HCT116 (cell line): Measurements from ENCODE around the gene SLC5A3. TPM values are rescaled to one million over a fixed set of nuclear protein-coding genes. Genes with fewer than 3 reads are reported as not detected.

Experiments
- ATAC-seq: fragments of 200-7000 bp; cut with Tn5 transposase; 2 replicates; pipeline ENCODE4 v1.9.1; 2020; ENCODE audit warnings: mild to moderate bottlenecking, moderate library complexity
- BruUV-seq: library from RNA; stranded (reverse); fragments of 400-500 nt; replicated peaks from 2 replicates; lab custom pipeline; 2021; lab: Mats Ljungman, UMichigan
- CTCF ChIA-PET: fragments of 300-600 bp; sonication (Branson Sonifier 250); formaldehyde crosslinking; loops from one replicate; lab custom pipeline; 2021; ENCODE audit warnings: antibody characterized with exemption; lab: Charles Lee
- POLR2A ChIA-PET: fragments of 300-600, 350-600 bp; sonication (Branson Sonifier 250); formaldehyde crosslinking; loops from one replicate; lab custom pipeline; 2021; ENCODE audit warnings: antibody characterized with exemption; lab: Charles Lee
- RAD21 ChIA-PET, 2 experiments: fragments of 300-600 bp; sonication (Branson Sonifier 250); formaldehyde crosslinking; loops; one replicate each; lab custom pipeline; 2023; ENCODE audit warnings: low total read pairs in 2 of 2; ENCODE audit not compliant: uncharacterized antibody in 2 of 2, unreplicated experiment in 2 of 2, low non-redundant PET in 1 of 2; lab: Charles Lee
- DNase-seq: peaks from one replicate; pipeline ENCODE4 v3.0.0-alpha.2; 2010; ENCODE audit warnings: low read depth, low spot score
- H2AFZ ChIP-seq: fragments of 200-600 bp; shearing (Covaris generic), sonication (generic); 2 replicates; pipeline ENCODE4 v1.6.1; 2017; ENCODE audit warnings: low read depth, mixed run types, mixed read lengths, antibody characterized with exemption, low read length; ENCODE audit not compliant: poor library complexity, severe bottlenecking
- H3K27ac ChIP-seq: 2 replicates; pipeline ENCODE4 v1.5.1; 2012; ENCODE audit warnings: low read depth, low read length
- H3K27me3 ChIP-seq: fragments of 200-600 bp; sonication (generic); 2 replicates; pipeline ENCODE4 v1.6.1; 2016; ENCODE audit warnings: mixed run types, low read length, mixed read lengths; ENCODE audit not compliant: insufficient read depth
- H3K36me3 ChIP-seq, 2 experiments: fragments of 200-500 bp in 1 of 2; fragments of 200-600 bp in 1 of 2; sonication (Bioruptor generic) in 1 of 2; sonication (generic) in 1 of 2; 2 replicates each; pipeline versions ENCODE4 v1.5.1 to v1.6.1; 2014 to 2016; ENCODE audit warnings: low read length in 2 of 2, inconsistent platforms in 1 of 2, mixed read lengths in 1 of 2, mixed run types in 1 of 2; ENCODE audit not compliant: insufficient read depth in 2 of 2, control insufficient read depth in 1 of 2
- H3K4me1 ChIP-seq, 2 experiments: fragments of 200-600 bp in 1 of 2; sonication (generic) in 1 of 2; 2 replicates each; pipeline versions ENCODE4 v1.5.1 to v1.6.1; 2012 to 2017; ENCODE audit warnings: low read length in 2 of 2, inconsistent platforms in 1 of 2, mild to moderate bottlenecking in 1 of 2, mixed read lengths in 1 of 2, mixed run types in 1 of 2, moderate library complexity in 1 of 2; ENCODE audit not compliant: insufficient read depth in 2 of 2, control insufficient read depth in 1 of 2
- H3K4me2 ChIP-seq: fragments of 200-600 bp; sonication (generic); 2 replicates; pipeline ENCODE4 v1.6.1; 2017; ENCODE audit warnings: mixed run types, low read length, mixed read lengths
- H3K4me3 ChIP-seq, 2 experiments: fragments of 200-600 bp in 1 of 2; sonication (generic) in 1 of 2; replicated peaks in 1 of 2; 2 replicates each; pipeline ENCODE4 v1.5.1; 2011 to 2016; ENCODE audit warnings: low read length in 2 of 2, control low read depth in 1 of 2, low read depth in 1 of 2, mild to moderate bottlenecking in 1 of 2, mixed read lengths in 1 of 2, mixed run types in 1 of 2
- H3K79me2 ChIP-seq: fragments of 200-600 bp; sonication (generic); 2 replicates; pipeline ENCODE4 v1.6.1; 2017; ENCODE audit warnings: mild to moderate bottlenecking, mixed run types, low read length, moderate library complexity, mixed read lengths; ENCODE audit not compliant: insufficient read depth
- H3K9ac ChIP-seq: fragments of 200-600 bp; sonication (generic); 2 replicates; pipeline ENCODE4 v1.6.1; 2016; ENCODE audit warnings: low read length, mixed read lengths
- H3K9me2 ChIP-seq: fragments of 200-600 bp; sonication (generic), shearing (Covaris generic); 2 replicates; pipeline ENCODE4 v1.6.1; 2017; ENCODE audit warnings: mixed run types, mild to moderate bottlenecking, moderate library complexity; ENCODE audit not compliant: insufficient read depth
- H3K9me3 ChIP-seq, 2 experiments: fragments of 200-500 bp in 1 of 2; fragments of 200-600 bp in 1 of 2; sonication (Bioruptor generic) in 1 of 2; sonication (generic) in 1 of 2; 2 replicates each; pipeline ENCODE4 v1.6.1; 2014 to 2017; ENCODE audit warnings: low read length in 2 of 2, mixed read lengths in 2 of 2, inconsistent platforms in 1 of 2, low read depth in 1 of 2, mild to moderate bottlenecking in 1 of 2, mixed run types in 1 of 2, moderate library complexity in 1 of 2; ENCODE audit not compliant: control insufficient read depth in 1 of 2, insufficient read depth in 1 of 2
- H4K20me1 ChIP-seq: fragments of 200-600 bp; sonication (generic), shearing (Covaris generic); 2 replicates; pipeline ENCODE4 v1.6.1; 2017; ENCODE audit warnings: mixed run types, mild to moderate bottlenecking, moderate library complexity; ENCODE audit not compliant: insufficient read depth
- CBX3 ChIP-seq: IDR thresholded peaks from 2 replicates; pipeline ENCODE4 v1.6.1; 2012; ENCODE audit warnings: low read depth
- CTCF ChIP-seq, 3 experiments: fragments of 200-600 bp in 1 of 3; sonication (generic) in 1 of 3; IDR thresholded peaks in 2 of 3; conservative IDR thresholded peaks in 1 of 3; 2 replicates each; pipeline ENCODE4 v1.5.1; 2012 to 2017; ENCODE audit warnings: low read depth in 2 of 3, low read length in 2 of 3, antibody characterized with exemption in 1 of 3, borderline replicate concordance in 1 of 3, control low read depth in 1 of 3, mild to moderate bottlenecking in 1 of 3, mixed read lengths in 1 of 3, mixed run types in 1 of 3, moderate library complexity in 1 of 3; ENCODE audit not compliant: insufficient read depth in 1 of 3
- ELF1 ChIP-seq: IDR thresholded peaks from 2 replicates; pipeline ENCODE4 v1.6.1; 2012; ENCODE audit warnings: low read depth, borderline replicate concordance
- EZH2 ChIP-seq: fragments of 200-600 bp; sonication (generic); IDR thresholded peaks from 2 replicates; pipeline ENCODE4 v1.6.1; 2017; ENCODE audit warnings: antibody characterized with exemption, mixed run types
- EZH2phosphoT487 ChIP-seq: fragments of 200-600 bp; IDR thresholded peaks from 2 replicates; pipeline ENCODE4 v1.6.1; 2018; ENCODE audit warnings: antibody characterized with exemption, borderline replicate concordance
- POLR2AphosphoS5 ChIP-seq: IDR thresholded peaks from 2 replicates; pipeline ENCODE4 v1.6.1; 2011; ENCODE audit warnings: mild to moderate bottlenecking, low read depth, low read length, moderate library complexity
- SP1 ChIP-seq: IDR thresholded peaks from 2 replicates; pipeline ENCODE4 v1.6.1; 2012; ENCODE audit warnings: low read depth
- SRF ChIP-seq: IDR thresholded peaks from 2 replicates; pipeline ENCODE4 v1.6.1; 2012; ENCODE audit warnings: low read depth
- intact Hi-C: fragments of 100-400 bp; cut with micrococcal nuclease; formaldehyde crosslinking; loops from 2 replicates; pipeline ENCODE4 v1.10.0; 2022
- total RNA-seq: library from RNA; stranded (reverse); gene quantifications from one replicate; pipeline ENCODE4 v1.2.1, GENCODE V29; 2021; ENCODE audit not compliant: unreplicated experiment

The SLC5A3 gene
- total RNA-seq, 1 experiment from 2014 or later: 11.8 TPM

- CTCF ChIA-PET: no interaction called here
- H4K20me1 ChIP-seq: no peaks in the 10 kb centered on the region
- no peak for TF ChIP-seq CBX3
- no peak for TF ChIP-seq EZH2phosphoT487
- TF ChIP-seq POLR2AphosphoS5: no peak
- no peak for TF ChIP-seq EZH2
- no peak for TF ChIP-seq CTCF (IDR thresholded peaks at IDR 0.05 in 2 of 3, conservative IDR thresholded peaks at IDR 0.05 in 1 of 3; ENCODE audit: borderline replicate concordance in 1 of 3, insufficient read depth in 1 of 3, low read depth in 2 of 3, low read length in 2 of 3)
- TF ChIP-seq ELF1: no peak
- no peak for TF ChIP-seq SRF
- no peak for TF ChIP-seq SP1
- TF ChIP-seq, all 23 proteins: peak for 0
- Histone ChIP-seq H3K9me2 (no peaks in the 10 kb centered on the region), H3K27me3 (no peaks in the 10 kb centered on the region), H3K4me2 (0 out of 2 replicates have a peak overlapping the region, but pooled peaks have one; percentile 5), H3K9ac (no peak overlapping the region), H3K4me1 (peaks cover 6 to 23% of the 10 kb centered on the region in 2 experiments; a peak in 3 of 4 replicates), H3K9me3 (no peaks in the 10 kb centered on the region), H3K4me3 (no peak overlapping the region), H2AFZ (no peak overlapping the region), H3K79me2 (no peaks in the 10 kb centered on the region), H3K36me3 (no peaks in the 10 kb centered on the region), H3K27ac (no peak overlapping the region)
- ChIA-PET RAD21 (no interaction called here), POLR2A (no interaction called here)
- no peak for DNase-seq
- no TSS peak for BruUV-seq
- intact Hi-C loops: no loop called here
- no peak for ATAC-seq
Observed at GRCh38 chr21:34035619-34036354, 37.6 kb upstream of the SLC5A3 start.
